Measurements from ENCODE around the gene OR2G2.

The OR2G2 gene, protein sequence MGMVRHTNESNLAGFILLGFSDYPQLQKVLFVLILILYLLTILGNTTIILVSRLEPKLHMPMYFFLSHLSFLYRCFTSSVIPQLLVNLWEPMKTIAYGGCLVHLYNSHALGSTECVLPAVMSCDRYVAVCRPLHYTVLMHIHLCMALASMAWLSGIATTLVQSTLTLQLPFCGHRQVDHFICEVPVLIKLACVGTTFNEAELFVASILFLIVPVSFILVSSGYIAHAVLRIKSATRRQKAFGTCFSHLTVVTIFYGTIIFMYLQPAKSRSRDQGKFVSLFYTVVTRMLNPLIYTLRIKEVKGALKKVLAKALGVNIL

GRCh38 chr1:247588060-247588459 lies at the start of gene OR2G2:
Gene OR2G2, plus strand, starts transcription at chr1:247588360. Its CDS starts 0 bp downstream, at chr1:247588360.
- no peak for DNase-seq

- no peak for DNase-seq
Measured at GRCh38 chr1:247538561-247538960, 49.6 kb upstream of the OR2G2 start.

GRCh38 chr1:247539215-247539614 lies 48.9 kb upstream of the OR2G2 start:
- no peak for DNase-seq

GRCh38 chr1:247540581-247540980 lies 47.6 kb upstream of the OR2G2 start:
- no peak for DNase-seq

DNA sequence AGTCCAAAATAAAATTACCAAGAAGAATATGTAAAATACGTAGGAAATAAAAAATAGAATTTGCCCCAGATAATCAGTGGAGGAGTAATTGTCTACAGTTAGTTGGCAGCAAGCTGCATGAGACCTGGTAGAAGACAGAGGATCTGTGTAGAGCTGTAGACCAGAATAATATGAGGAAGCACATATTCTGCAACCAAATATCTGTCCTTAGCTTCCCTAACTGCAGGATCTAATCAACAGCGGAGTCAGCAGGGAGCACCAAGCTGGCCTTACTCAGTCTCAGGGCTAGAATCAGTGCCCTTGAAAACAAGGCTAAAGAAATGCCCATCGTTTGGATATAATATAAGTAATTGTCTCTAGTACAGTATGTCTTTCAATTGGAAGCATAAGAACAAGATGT lies 45.3 kb upstream of the OR2G2 start:
- DNase-seq: no peak

DNA sequence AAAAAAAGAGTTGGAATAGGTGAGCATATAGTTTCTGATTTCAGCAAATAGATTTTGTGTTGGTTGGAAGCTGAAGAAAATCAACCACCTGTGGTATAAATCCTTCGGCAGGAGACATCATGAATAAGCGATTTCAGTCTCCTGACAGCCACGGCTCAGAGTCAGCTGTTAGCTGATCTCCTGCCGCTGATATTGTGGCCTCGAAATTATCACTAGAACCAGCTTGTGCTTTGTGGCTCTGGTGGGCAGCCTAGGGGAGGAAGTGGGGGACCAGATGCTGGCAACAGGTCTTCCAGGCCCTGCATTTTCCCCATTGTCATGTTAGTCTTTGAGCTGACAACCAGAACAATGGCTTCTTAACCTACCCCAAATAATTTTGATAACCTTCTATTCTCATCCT lies 40.1 kb upstream of the OR2G2 start:
- DNase-seq: no peak

DNA sequence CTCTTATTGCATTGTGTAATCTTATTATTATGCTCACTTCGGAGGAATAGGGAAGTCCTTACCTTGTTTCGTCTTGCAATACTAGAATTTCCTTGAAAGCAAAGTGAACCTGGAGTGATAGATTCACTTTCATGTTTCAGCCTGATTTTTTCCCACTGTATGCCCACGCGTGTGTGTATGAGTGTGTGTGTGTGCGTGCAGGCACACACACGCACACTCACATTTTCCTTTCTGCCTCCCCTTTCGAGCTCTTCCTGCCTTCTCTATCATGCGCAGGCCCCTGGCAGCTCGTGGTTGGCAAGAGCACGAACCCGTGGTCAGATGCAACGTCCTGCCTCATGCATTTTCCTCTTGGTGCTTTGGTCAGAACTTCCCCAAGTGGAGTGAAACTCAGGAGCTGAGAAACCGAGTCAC lies 39.4 kb upstream of the OR2G2 start, which contains the start of gene GCSAML:
Gene GCSAML, plus strand, starts transcription at position 366 of the 414 bp plus-strand sequence. CDS start 58 bp downstream, outside the sequence.
- DNase-seq: no peak

- DNase-seq: no peak
Measured at GRCh38 chr1:247551721-247552120, 36.4 kb upstream of the OR2G2 start.

DNA sequence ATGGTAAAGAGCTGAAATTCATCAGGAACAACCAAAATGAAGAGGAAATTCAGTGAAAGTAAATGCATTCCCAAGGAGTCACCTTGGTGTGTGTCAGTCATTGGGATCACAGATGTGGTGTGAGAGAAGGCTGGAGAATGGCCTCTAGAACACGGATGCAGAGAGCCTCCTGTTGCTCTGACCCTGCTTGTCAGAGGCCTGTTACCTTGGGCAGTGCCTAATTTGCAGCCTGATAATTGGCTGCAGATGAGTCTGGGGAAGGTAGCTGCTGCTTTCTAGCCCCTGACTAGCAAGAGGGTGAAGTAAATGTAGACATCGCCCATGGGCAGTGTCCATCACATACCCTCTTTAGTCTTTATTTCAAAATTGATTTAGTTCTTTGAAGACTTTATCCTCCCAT lies 35.9 kb upstream of the OR2G2 start:
- DNase-seq: no peak

- no peak for DNase-seq
Measured at GRCh38 chr1:247557926-247558674, 30.1 kb upstream of the OR2G2 start.

DNA sequence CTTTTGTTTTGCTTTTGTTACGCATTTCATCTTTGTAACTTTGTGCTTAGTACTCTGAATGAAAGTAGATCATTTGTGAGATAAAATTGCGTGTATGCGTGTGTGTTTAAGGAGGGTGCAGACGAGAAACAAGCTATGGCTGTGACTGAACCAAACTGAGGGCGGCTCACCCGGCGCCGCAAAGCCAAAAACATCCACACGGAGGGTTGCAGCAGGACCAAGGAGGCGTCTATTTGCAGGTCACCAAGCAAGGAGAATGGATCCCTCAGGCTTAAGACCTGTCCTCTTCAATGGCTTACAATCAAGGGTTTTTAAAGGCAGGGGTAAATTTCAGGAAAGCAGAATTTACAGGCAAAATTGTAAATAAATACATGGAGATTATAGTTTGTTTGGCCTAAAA lies 26.4 kb upstream of the OR2G2 start:
- DNase-seq: no peak

DNA sequence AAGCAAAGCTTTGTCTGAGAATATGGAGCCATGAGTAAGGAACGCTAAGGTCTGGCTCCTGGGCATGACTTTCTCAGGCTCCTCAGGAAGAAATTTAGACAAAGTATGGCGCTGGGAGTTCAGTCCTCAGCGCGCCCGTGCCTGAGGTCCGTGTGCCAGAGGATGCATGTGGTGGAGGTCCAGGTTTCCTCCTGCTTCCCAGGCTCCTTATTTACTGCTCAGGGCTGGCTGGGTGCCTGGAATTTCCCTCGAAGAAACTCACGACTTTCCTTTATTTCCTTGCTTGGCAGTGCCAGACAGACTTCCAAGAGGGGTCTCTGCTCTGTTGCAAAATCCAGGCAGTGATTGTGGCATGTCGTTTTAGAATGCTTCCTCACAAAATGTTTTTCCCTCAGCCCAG lies 26.0 kb upstream of the OR2G2 start:
- no peak for DNase-seq

DNA sequence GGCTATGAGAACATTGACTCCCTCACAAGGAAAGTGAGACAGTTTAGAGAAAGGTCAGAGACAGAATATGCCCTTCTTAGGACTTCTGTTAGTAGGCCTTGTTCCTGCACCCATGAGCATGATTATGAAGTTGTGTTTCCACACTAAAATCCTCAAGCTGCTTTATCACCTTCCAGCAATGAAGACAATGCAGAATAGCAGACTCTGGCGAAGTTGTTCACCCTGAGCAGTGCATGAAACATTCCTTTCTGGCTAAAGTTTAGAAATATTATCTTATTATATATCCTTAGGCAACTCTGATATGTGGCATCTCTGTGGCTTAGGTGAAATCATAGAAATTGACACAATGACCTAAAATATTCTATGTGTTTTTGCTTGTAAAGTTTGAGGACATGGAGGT lies 13.9 kb upstream of the OR2G2 start:
- DNase-seq: no peak

DNA sequence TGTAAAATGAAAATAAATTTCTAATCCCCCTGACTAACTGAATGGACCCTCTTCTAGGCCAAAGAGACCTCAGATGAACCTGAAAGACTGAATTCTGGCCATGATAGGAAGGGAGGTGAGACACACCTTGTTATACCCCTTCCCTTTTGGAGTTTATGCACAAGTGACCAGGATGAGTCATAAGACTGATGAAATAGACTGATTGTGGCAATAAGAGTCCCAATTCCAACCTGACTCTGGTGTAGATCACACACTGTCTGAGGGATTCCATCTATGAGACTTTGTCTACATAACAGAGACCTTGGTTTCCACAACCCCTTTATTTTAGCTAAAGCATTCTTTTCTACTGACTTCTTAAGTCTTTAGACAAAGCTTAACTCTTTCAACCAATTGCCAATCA lies 13.5 kb upstream of the OR2G2 start:
- DNase-seq: no peak

DNA sequence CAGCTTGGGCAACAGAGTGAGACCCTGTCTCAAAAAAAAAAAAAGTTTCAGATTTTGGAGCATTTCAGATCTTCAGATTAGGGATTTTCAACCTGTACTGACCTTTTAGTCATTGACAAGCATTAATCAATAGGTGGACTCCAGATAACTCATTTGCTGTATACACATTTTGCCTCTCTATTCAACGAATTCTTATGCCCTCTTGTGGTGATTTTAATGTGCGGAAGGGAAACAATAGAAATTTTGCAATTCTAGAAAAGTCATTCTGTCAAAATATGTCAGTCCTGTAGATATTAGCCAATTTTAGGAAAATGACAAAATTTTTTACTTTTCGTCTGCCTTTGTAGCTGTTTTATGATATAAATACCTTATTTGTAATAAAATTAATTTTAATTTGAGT lies 11.6 kb upstream of the OR2G2 start:
- no peak for DNase-seq

DNA sequence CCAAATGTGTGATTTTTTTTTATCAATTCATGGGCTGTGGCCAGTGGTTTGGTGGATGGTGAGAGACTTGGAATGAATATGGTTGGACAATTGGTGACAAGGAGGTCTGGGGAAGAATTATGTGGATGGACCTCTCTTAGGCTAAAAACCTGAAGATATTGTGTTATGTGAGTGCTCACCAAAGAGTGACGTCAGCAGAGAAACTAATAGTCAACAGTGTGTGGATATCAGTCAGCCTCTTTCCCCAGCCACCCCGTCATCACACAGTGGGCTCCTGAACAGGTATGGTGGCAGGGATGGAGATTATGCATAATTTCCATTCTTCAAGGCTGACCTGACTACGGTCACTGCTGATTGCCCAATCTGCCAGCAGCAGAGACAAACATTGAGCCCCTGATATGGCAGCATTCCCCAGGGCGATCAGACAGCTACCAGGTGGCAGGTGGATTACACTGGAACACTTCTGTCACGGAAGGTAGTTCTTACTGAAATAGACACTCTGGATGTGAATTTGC lies 9.2 kb upstream of the OR2G2 start:
- no peak for DNase-seq

GRCh38 chr1:247605286-247605685 lies 17.1 kb downstream of the OR2G2 start, which contains the start of gene OR2G3:
Gene OR2G3, plus strand, starts transcription at chr1:247605586. Its CDS starts 0 bp downstream, at chr1:247605586.
- no peak for DNase-seq

GRCh38 chr1:247613405-247613804 lies 25.2 kb downstream of the OR2G2 start:
- no peak for DNase-seq

DNA sequence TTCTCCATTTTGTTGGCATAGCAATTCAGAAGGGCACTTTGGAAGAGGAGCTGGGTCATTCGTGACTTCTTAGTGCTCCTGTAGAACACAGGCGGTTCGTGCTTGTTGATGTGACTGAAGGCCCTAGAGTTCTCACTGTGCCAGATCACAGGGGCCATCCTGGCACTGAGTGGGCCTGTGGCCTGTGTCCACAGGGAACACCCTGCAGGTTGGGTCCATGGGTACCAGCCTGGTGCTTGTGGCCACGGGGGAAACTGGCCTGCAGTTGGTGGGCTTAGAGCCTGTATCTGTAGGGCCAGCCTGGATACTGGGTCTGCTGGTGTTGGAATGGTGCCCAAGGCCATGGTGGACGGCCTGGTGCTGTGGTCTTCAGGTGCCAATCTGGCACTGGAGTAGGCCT lies 26.5 kb downstream of the OR2G2 start:
- no peak for DNase-seq

GRCh38 chr1:247627951-247628350 lies 39.8 kb downstream of the OR2G2 start:
- no peak for DNase-seq

DNA sequence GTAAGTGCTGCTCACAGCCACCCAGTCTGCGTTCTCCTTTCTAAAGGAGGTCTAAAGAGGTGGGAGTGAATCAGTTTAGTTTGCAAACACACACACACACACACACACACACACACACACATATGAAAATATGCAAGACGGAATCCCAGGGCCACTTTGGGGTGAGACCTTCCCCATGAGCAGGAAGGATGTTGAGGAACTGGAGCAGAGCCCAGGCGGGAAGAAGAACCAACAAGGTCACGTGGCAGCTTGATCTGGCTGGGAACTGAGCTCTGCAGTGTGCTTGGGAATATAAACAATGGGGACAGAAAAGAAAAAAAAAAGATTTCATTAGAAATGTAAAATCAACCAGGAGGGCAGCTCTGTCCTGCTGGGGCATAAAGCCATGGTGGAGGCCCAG lies 49.9 kb downstream of the OR2G2 start:
- no peak for DNase-seq

DNA sequence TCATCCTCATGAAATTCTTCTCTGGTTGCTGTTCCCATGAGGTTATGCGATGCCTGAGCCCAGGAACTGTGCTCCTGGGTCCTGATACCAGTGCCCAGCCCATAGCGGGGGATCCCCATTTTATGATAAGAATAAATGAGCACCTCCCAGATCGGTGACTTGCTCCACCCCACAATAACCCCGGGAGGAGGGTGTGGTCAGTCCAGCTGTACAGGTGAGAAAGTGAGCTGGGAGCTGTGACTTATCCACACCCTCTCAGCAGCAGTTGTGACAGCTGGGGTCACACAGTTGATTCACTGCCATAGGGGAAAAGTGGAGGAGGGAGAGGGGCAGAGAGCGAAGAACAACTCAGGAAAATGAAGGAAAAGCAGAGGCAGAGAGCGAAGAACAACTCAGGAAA lies 50.6 kb downstream of the OR2G2 start:
- DNase-seq: no peak
